Measurements from ENCODE around the gene ARHGAP35.
"Not testable (repeated sequence)": the region's sequence is repeated elsewhere in the genome, so short reads cannot be mapped to it uniquely, and the experiment has no call there.

- not testable (repeated sequence) for TF ChIP-seq CTCF (conservative IDR thresholded peaks at IDR 0.05; ENCODE audit: low read depth in 2 of 2); CREB1 (CRISPR knock-in tag; IDR thresholded peaks at IDR 0.05; ENCODE audit: low read depth); EZH2 (IDR thresholded peaks at IDR 0.05; ENCODE audit: low read depth, unreplicated experiment)
Measured at GRCh38 chr19:46854698-46855097, 6.1 kb upstream of the ARHGAP35 start.
